AG04450 (cell line): ENCODE results near the gene TXNDC9. TPM values are rescaled to one million over a fixed set of nuclear protein-coding genes. Genes with fewer than 3 reads are reported as not detected.
"Not testable (repeated sequence)": the region's sequence is repeated elsewhere in the genome, so short reads cannot be mapped to it uniquely, and the experiment has no call there.

ENCODE experiments used
- CTCF ChIA-PET: fragments of 300-600, 350-600 bp; formaldehyde crosslinking; extraction: SDS; loops from one replicate; lab custom pipeline; 2022; ENCODE audit warnings: antibody characterized with exemption, inconsistent platforms; lab: Charles Lee
- POLR2A ChIA-PET: fragments of 350-600 bp; formaldehyde crosslinking; extraction: SDS; loops from one replicate; lab custom pipeline; 2021; ENCODE audit warnings: antibody characterized with exemption, inconsistent platforms; lab: Yijun Ruan, JAX
- DNase-seq: peaks from one replicate; pipeline ENCODE4 v3.0.0-alpha.2; 2011; ENCODE audit warnings: low read depth, low spot score
- H3K27ac ChIP-seq: one replicate; pipeline ENCODE4 v1.5.1; 2012; ENCODE audit warnings: low read depth, low read length, control low read depth
- H3K27me3 ChIP-seq: one replicate; pipeline ENCODE4 v1.6.0; 2012; ENCODE audit warnings: low read length; ENCODE audit not compliant: control insufficient read depth, insufficient read depth
- H3K4me3 ChIP-seq: 2 replicates; pipeline ENCODE4 v1.5.1; 2011; ENCODE audit warnings: mild to moderate bottlenecking, low read depth, low read length, control low read depth
- H3K9me3 ChIP-seq: 2 replicates; pipeline ENCODE4 v1.5.1; 2012; ENCODE audit warnings: low read length; ENCODE audit not compliant: control insufficient read depth, insufficient read depth
- polyA plus RNA-seq: library from polyadenylated mRNA; depleted of rRNA; stranded (reverse); fragments of >200 nt; gene quantifications from 2 replicates; pipeline ENCODE4 v1.2.3, GENCODE V29; 2011
- TF ChIP-seq, protein P1 (sequence below): IDR thresholded peaks from 2 replicates; pipeline ENCODE4 v1.5.1; 2011; ENCODE audit warnings: low read depth, low read length, control low read depth, inconsistent platforms

Gene TXNDC9
- polyA plus RNA-seq, 1 experiment, result 59.7 TPM

DNA sequence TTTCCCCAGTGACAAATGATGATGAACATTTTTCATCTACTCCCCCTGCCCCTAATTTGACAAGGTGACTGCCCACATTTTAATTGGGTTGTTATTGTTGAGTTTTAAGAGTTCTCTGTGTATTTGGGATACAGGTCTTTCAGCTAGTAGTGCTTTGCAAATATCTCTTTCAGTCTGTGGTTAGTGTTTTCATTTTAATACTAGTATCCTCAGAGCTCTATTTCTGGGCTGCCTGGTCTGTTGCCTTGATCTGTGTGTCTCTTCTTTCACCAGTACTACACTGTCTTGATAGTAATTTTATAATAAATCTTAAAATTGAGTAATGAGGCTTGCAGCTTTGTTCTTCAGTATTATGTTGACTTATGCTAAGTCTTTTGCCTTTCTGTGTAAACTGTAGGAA lies 20.7 kb upstream of the TXNDC9 start:
- ChIA-PET CTCF (interaction anchor here (2.3 kb wide), 1 partner anchor 20 kb away, joined by 12 read pairs; the partner anchor contains the start of genes EIF5B and TXNDC9), POLR2A (no interaction called here)
- H3K27ac ChIP-seq, result no peak overlapping the region
- H3K4me3 ChIP-seq, result no peak overlapping the region
- H3K27me3 ChIP-seq, result no peaks in the 10 kb centered on the region
- no peaks in the 10 kb centered on the region for H3K9me3 ChIP-seq
- DNase-seq, result no peak
- TF ChIP-seq, protein P1, sequence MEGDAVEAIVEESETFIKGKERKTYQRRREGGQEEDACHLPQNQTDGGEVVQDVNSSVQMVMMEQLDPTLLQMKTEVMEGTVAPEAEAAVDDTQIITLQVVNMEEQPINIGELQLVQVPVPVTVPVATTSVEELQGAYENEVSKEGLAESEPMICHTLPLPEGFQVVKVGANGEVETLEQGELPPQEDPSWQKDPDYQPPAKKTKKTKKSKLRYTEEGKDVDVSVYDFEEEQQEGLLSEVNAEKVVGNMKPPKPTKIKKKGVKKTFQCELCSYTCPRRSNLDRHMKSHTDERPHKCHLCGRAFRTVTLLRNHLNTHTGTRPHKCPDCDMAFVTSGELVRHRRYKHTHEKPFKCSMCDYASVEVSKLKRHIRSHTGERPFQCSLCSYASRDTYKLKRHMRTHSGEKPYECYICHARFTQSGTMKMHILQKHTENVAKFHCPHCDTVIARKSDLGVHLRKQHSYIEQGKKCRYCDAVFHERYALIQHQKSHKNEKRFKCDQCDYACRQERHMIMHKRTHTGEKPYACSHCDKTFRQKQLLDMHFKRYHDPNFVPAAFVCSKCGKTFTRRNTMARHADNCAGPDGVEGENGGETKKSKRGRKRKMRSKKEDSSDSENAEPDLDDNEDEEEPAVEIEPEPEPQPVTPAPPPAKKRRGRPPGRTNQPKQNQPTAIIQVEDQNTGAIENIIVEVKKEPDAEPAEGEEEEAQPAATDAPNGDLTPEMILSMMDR, result no peak

DNA sequence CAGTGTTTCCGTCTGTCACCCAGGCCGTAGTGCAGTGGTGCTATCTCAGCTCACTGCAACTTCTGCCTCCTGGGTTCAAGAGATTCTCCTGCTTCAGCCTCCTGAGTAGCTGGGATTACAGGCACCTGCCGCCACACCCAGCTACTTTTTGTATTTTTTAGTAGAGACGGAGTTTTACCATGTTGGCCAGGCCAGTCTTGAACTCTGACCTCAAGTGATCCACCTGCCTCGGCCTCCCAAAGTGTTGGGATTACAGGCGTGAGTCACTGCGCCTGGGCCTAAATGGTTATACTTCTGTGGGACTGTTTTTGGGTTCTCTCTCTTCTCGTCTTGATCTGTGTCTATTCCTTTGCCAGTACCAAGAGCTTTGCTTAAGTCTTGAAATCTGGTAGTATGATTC lies 18.7 kb upstream of the TXNDC9 start:
- CTCF ChIA-PET, H3K9me3 ChIP-seq, H3K27me3 ChIP-seq, H3K27ac ChIP-seq, H3K4me3 ChIP-seq, POLR2A ChIA-PET, DNase-seq: not testable (repeated sequence)

DNA sequence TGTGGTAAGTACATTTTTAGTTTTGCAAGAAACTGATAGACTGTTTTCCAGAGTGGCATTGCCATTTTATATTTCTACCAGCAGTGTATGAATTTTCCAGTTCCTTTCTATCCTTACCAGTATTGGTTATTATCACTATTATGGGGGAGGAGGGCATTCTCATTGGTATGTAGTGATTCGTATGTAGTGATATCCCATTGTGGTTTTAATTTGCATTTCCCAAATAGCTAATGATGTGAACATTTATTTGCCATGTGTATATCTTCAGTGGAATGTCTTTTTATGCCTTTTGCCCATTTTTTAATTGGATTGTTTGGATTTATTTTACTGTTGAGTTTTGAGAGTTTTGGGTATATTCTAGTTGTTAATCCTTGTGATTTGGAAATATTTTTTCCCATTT lies 17.9 kb upstream of the TXNDC9 start:
- CTCF ChIA-PET, result interaction anchor here (0.9 kb wide), 1 partner anchor 908 kb away, joined by 3 read pairs; no protein-coding TSS in a partner anchor
- DNase-seq, result no peak
- Histone ChIP-seq H3K27ac (no peak overlapping the region), H3K9me3 (no peaks in the 10 kb centered on the region), H3K27me3 (no peaks in the 10 kb centered on the region), H3K4me3 (no peak overlapping the region)
- TF ChIP-seq, protein P1, result no peak
- POLR2A ChIA-PET, result no interaction called here

DNA sequence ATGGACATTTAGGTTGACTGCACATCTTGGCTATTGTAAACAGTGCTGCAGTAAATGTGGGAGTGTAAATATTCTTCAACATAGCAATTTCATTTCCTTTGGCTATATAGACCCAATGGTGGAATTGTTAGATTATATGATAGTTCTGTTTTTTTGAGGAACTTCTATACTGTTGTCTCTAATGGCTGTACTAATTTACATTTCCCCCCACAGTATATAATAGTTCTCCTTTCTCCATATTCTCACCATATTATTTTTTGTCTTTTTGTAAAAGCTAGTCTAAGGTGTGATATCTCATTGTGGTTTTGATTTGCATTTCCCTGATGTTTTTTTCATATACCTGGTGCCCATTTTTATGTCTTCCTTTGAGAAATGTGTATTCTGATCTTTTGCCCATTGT lies 14.1 kb upstream of the TXNDC9 start:
- Histone ChIP-seq H3K4me3 (no peak overlapping the region), H3K27me3 (no peaks in the 10 kb centered on the region), H3K27ac (no peak overlapping the region), H3K9me3 (no peaks in the 10 kb centered on the region)
- ChIA-PET POLR2A (no interaction called here), CTCF (no interaction called here)
- TF ChIP-seq, protein P1, result no peak
- no peak for DNase-seq

DNA sequence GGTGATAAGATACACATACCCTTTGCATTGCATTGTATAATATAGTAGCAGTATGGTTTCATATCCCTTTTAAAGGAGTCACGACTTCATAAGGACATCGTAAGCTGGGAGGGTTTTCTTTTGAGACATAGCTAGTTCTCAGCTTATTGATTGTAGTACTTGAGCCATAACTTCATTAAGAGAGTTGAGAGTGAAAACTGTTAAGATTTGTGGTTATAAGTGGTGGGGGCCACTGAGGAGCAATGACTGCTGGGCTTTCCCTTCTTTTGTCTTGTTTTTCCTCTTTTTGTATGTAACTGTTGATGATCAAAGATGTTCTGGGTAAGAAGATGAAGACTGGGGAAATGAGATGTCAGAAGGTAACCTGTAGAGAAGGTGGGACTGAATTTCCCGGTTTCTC lies 12.0 kb upstream of the TXNDC9 start:
- POLR2A ChIA-PET, result interaction anchor here (2.0 kb wide), 1 partner anchor 11 kb away, joined by 5 read pairs; the partner anchor contains the start of gene EIF5B

More for the DNA sequence above, 12.0 kb upstream of the TXNDC9 start:
- no peak for DNase-seq
- no peak overlapping the region for H3K4me3 ChIP-seq
- CTCF ChIA-PET, result interaction anchor here (2.1 kb wide), 1 partner anchor 11 kb away, joined by 12 read pairs; the partner anchor contains the start of gene EIF5B
- no peaks in the 10 kb centered on the region for H3K27me3 ChIP-seq
- H3K27ac ChIP-seq, result no peak overlapping the region
- H3K9me3 ChIP-seq, result no peaks in the 10 kb centered on the region
- TF ChIP-seq, protein P1, result no peak
